Measurements from ENCODE around the gene GPC6. TPM values are rescaled to one million over a fixed set of nuclear protein-coding genes. Genes with fewer than 3 reads are reported as not detected.

GPC6 gene
- total RNA-seq, 1 donor from 2014 or later, result not detected

GRCh38 chr13:93765811-93766210 is 539.2 kb downstream of the GPC6 start:
- Mint-ChIP-seq H3K4me3 (no peak overlapping the region), H3K9me3 (no peaks in the 10 kb centered on the region), H3K27ac (no peak overlapping the region), H3K27me3 (no peaks in the 10 kb centered on the region), H3K36me3 (ENCODE audit: low read depth) (no peaks in the 10 kb centered on the region), H3K4me1 (no peaks in the 10 kb centered on the region)
- intact Hi-C loops (cut with micrococcal nuclease), result no loop called here
- no peak for DNase-seq

GRCh38 chr13:93766719-93767118 is 540.1 kb downstream of the GPC6 start:
- H3K4me3 Mint-ChIP-seq, result no peak overlapping the region

GRCh38 chr13:93767180-93767916 is 540.7 kb downstream of the GPC6 start:
- Mint-ChIP-seq H3K36me3 (ENCODE audit: low read depth) (no peaks in the 10 kb centered on the region), H3K4me1 (no peaks in the 10 kb centered on the region), H3K27ac (no peak overlapping the region), H3K9me3 (no peaks in the 10 kb centered on the region), H3K4me3 (no peak overlapping the region), H3K27me3 (no peaks in the 10 kb centered on the region)
- intact Hi-C loops (cut with micrococcal nuclease), result no loop called here
- no peak for DNase-seq

More at GRCh38 chr13:93766719-93767118, 540.1 kb downstream of the GPC6 start:
- Mint-ChIP-seq H3K9me3 (no peaks in the 10 kb centered on the region), H3K27ac (no peak overlapping the region), H3K27me3 (no peaks in the 10 kb centered on the region), H3K4me1 (no peaks in the 10 kb centered on the region), H3K36me3 (ENCODE audit: low read depth) (no peaks in the 10 kb centered on the region)
- intact Hi-C loops (cut with micrococcal nuclease), result no loop called here
- DNase-seq, result no peak

- H3K36me3 Mint-ChIP-seq (ENCODE audit: low read depth), result no peaks in the 10 kb centered on the region
- no peak for DNase-seq
- H3K27me3 Mint-ChIP-seq, result no peaks in the 10 kb centered on the region
- H3K9me3 Mint-ChIP-seq, result no peaks in the 10 kb centered on the region
- no peak overlapping the region for H3K4me3 Mint-ChIP-seq
- no peaks in the 10 kb centered on the region for H3K4me1 Mint-ChIP-seq
- intact Hi-C loops (cut with micrococcal nuclease), result no loop called here
- no peak overlapping the region for H3K27ac Mint-ChIP-seq
These were observed 541.4 kb downstream of the GPC6 start for GRCh38 chr13:93767917-93768409.

GRCh38 chr13:93769101-93769500 is 542.5 kb downstream of the GPC6 start:
- DNase-seq, result no peak
- no peaks in the 10 kb centered on the region for H3K4me1 Mint-ChIP-seq
- H3K36me3 Mint-ChIP-seq (ENCODE audit: low read depth), result no peaks in the 10 kb centered on the region
- intact Hi-C loops (cut with micrococcal nuclease), result no loop called here
- H3K27me3 Mint-ChIP-seq, result no peaks in the 10 kb centered on the region
- no peak overlapping the region for H3K27ac Mint-ChIP-seq
- H3K9me3 Mint-ChIP-seq, result no peaks in the 10 kb centered on the region
- no peak overlapping the region for H3K4me3 Mint-ChIP-seq

GRCh38 chr13:93769607-93770006 is 543.0 kb downstream of the GPC6 start:
- no peaks in the 10 kb centered on the region for H3K27me3 Mint-ChIP-seq
- H3K9me3 Mint-ChIP-seq, result no peaks in the 10 kb centered on the region
- H3K4me1 Mint-ChIP-seq, result no peaks in the 10 kb centered on the region
- H3K27ac Mint-ChIP-seq, result no peak overlapping the region
- H3K4me3 Mint-ChIP-seq, result no peak overlapping the region
- no peaks in the 10 kb centered on the region for H3K36me3 Mint-ChIP-seq (ENCODE audit: low read depth)
- intact Hi-C loops (cut with micrococcal nuclease), result no loop called here
- no peak for DNase-seq

- DNase-seq, result no peak
- Mint-ChIP-seq H3K27me3 (no peaks in the 10 kb centered on the region), H3K4me1 (no peaks in the 10 kb centered on the region), H3K4me3 (no peak overlapping the region), H3K36me3 (ENCODE audit: low read depth) (no peaks in the 10 kb centered on the region), H3K9me3 (no peaks in the 10 kb centered on the region), H3K27ac (no peak overlapping the region)
- intact Hi-C loops (cut with micrococcal nuclease), result no loop called here
These were observed 544.6 kb downstream of the GPC6 start for GRCh38 chr13:93771227-93771626.

- H3K36me3 Mint-ChIP-seq (ENCODE audit: low read depth), result no peaks in the 10 kb centered on the region
- H3K4me3 Mint-ChIP-seq, result no peak overlapping the region
- H3K9me3 Mint-ChIP-seq, result no peaks in the 10 kb centered on the region
- H3K27ac Mint-ChIP-seq, result no peak overlapping the region
- intact Hi-C loops (cut with micrococcal nuclease), result no loop called here
- no peaks in the 10 kb centered on the region for H3K27me3 Mint-ChIP-seq
- H3K4me1 Mint-ChIP-seq, result no peaks in the 10 kb centered on the region
- DNase-seq, result no peak
These were observed 545.2 kb downstream of the GPC6 start for GRCh38 chr13:93771782-93772181.

- Mint-ChIP-seq H3K27ac (no peak overlapping the region), H3K4me1 (no peaks in the 10 kb centered on the region), H3K9me3 (no peaks in the 10 kb centered on the region), H3K27me3 (no peaks in the 10 kb centered on the region), H3K36me3 (ENCODE audit: low read depth) (no peaks in the 10 kb centered on the region), H3K4me3 (no peak overlapping the region)
- no peak for DNase-seq
- intact Hi-C loops (cut with micrococcal nuclease), result no loop called here
These were observed 547.9 kb downstream of the GPC6 start for GRCh38 chr13:93774506-93774905.

- Mint-ChIP-seq H3K4me3 (no peak overlapping the region), H3K9me3 (no peaks in the 10 kb centered on the region), H3K27ac (no peak overlapping the region), H3K27me3 (no peaks in the 10 kb centered on the region), H3K4me1 (no peaks in the 10 kb centered on the region), H3K36me3 (ENCODE audit: low read depth) (no peaks in the 10 kb centered on the region)
- DNase-seq, result no peak
- intact Hi-C loops (cut with micrococcal nuclease), result no loop called here
These were observed 548.4 kb downstream of the GPC6 start for GRCh38 chr13:93775027-93775426.

GRCh38 chr13:93775507-93776108 is 549.0 kb downstream of the GPC6 start:
- Mint-ChIP-seq H3K9me3 (no peaks in the 10 kb centered on the region), H3K36me3 (ENCODE audit: low read depth) (no peaks in the 10 kb centered on the region), H3K27me3 (no peaks in the 10 kb centered on the region), H3K4me3 (no peak overlapping the region), H3K4me1 (no peaks in the 10 kb centered on the region), H3K27ac (no peak overlapping the region)
- DNase-seq, result no peak
- intact Hi-C loops (cut with micrococcal nuclease), result no loop called here

GRCh38 chr13:93776936-93777335 is 550.3 kb downstream of the GPC6 start:
- intact Hi-C loops (cut with micrococcal nuclease), result no loop called here
- Mint-ChIP-seq H3K27ac (no peak overlapping the region), H3K4me3 (no peak overlapping the region), H3K4me1 (no peaks in the 10 kb centered on the region), H3K9me3 (no peaks in the 10 kb centered on the region), H3K27me3 (no peaks in the 10 kb centered on the region), H3K36me3 (ENCODE audit: low read depth) (no peaks in the 10 kb centered on the region)
- no peak for DNase-seq

GRCh38 chr13:93777504-93777903 is 550.9 kb downstream of the GPC6 start:
- H3K4me3 Mint-ChIP-seq, result no peak overlapping the region
- H3K27me3 Mint-ChIP-seq, result no peaks in the 10 kb centered on the region

GRCh38 chr13:93778548-93778947 is 551.9 kb downstream of the GPC6 start:
- H3K9me3 Mint-ChIP-seq, result no peaks in the 10 kb centered on the region
- H3K36me3 Mint-ChIP-seq (ENCODE audit: low read depth), result no peaks in the 10 kb centered on the region
- no peak overlapping the region for H3K4me3 Mint-ChIP-seq
- no peaks in the 10 kb centered on the region for H3K27me3 Mint-ChIP-seq
- intact Hi-C loops (cut with micrococcal nuclease), result no loop called here
- DNase-seq, result no peak
- no peaks in the 10 kb centered on the region for H3K4me1 Mint-ChIP-seq
- H3K27ac Mint-ChIP-seq, result no peak overlapping the region

More at GRCh38 chr13:93777504-93777903, 550.9 kb downstream of the GPC6 start:
- Mint-ChIP-seq H3K27ac (no peak overlapping the region), H3K4me1 (no peaks in the 10 kb centered on the region), H3K36me3 (ENCODE audit: low read depth) (no peaks in the 10 kb centered on the region), H3K9me3 (no peaks in the 10 kb centered on the region)
- intact Hi-C loops (cut with micrococcal nuclease), result no loop called here
- DNase-seq, result no peak

Measured in activated CD4-positive, alpha-beta T cell treated with anti-CD3 and anti-CD28 coated beads, Interleukin-2, amount 10 ng/mL, durations not matched to agents 24 days and 14 days (primary cell).